WTC11 (cell line): Measurements from ENCODE around the gene VWC2. TPM values are rescaled to one million over a fixed set of nuclear protein-coding genes. Genes with fewer than 3 reads are reported as not detected.

Source experiments
- ATAC-seq: fragments of 200-7000 bp; cut with Tn5 transposase; 2 replicates; pipeline ENCODE4 v1.10.0; 2021; ENCODE audit warnings: mild to moderate bottlenecking, moderate library complexity
- CTCF ChIA-PET: fragments of 300-600 bp; sonication (Branson Sonifier 250); formaldehyde crosslinking; loops from one replicate; lab custom pipeline; 2021; ENCODE audit warnings: antibody characterized with exemption; lab: Charles Lee
- POLR2A ChIA-PET: fragments of 350-600 bp; sonication (Branson Sonifier 250); formaldehyde crosslinking; loops from one replicate; lab custom pipeline; 2021; ENCODE audit warnings: antibody characterized with exemption; lab: Charles Lee
- DNase-seq: peaks from one replicate; pipeline ENCODE4 v3.0.0; 2021; ENCODE audit warnings: low spot score
- H3K27ac Mint-ChIP-seq: 2 replicates; pipeline ENCODE4 v1.8.0; 2021; ENCODE audit warnings: mixed read lengths
- H3K27me3 Mint-ChIP-seq: 2 replicates; pipeline ENCODE4 v1.8.0; 2021; ENCODE audit warnings: low read depth, mild to moderate bottlenecking, moderate library complexity, mixed read lengths
- H3K36me3 Mint-ChIP-seq: 2 replicates; pipeline ENCODE4 v1.8.0; 2021; ENCODE audit warnings: mixed read lengths
- H3K4me1 Mint-ChIP-seq: 2 replicates; pipeline ENCODE4 v1.8.0; 2022; ENCODE audit warnings: mixed read lengths
- H3K4me3 Mint-ChIP-seq: 2 replicates; pipeline ENCODE4 v1.8.0; 2021; ENCODE audit warnings: mild to moderate bottlenecking, moderate library complexity, mixed read lengths
- H3K9me3 Mint-ChIP-seq: 2 replicates; pipeline ENCODE4 v1.8.0; 2021; ENCODE audit warnings: mixed read lengths
- ATF3 ChIP-seq: sonication (generic); formaldehyde crosslinking; conservative IDR thresholded peaks from 2 replicates; pipeline ENCODE4 v1.8.1; 2022; ENCODE audit warnings: mild to moderate bottlenecking, missing genetic modification reagents
- CREM ChIP-seq: sonication (generic); formaldehyde crosslinking; IDR thresholded peaks from 2 replicates; pipeline ENCODE4 v1.8.1; 2022; ENCODE audit warnings: mild to moderate bottlenecking, missing genetic modification reagents, moderate library complexity
- E2F1 ChIP-seq: sonication (generic); formaldehyde crosslinking; IDR thresholded peaks from 2 replicates; pipeline ENCODE4 v1.8.0; 2022; ENCODE audit warnings: mild to moderate bottlenecking, missing genetic modification reagents
- E2F5 ChIP-seq: sonication (generic); formaldehyde crosslinking; IDR thresholded peaks from 2 replicates; pipeline ENCODE4 v1.8.1; 2022; ENCODE audit warnings: mild to moderate bottlenecking, moderate library complexity, missing genetic modification reagents
- ETV6 ChIP-seq: sonication (generic); formaldehyde crosslinking; IDR thresholded peaks from 2 replicates; pipeline ENCODE4 v1.8.1; 2022; ENCODE audit warnings: mild to moderate bottlenecking, missing genetic modification reagents
- GABPB1 ChIP-seq: sonication (generic); formaldehyde crosslinking; IDR thresholded peaks from 2 replicates; pipeline ENCODE4 v1.8.1; 2023; ENCODE audit warnings: mild to moderate bottlenecking, missing genetic modification reagents
- GRHL2 ChIP-seq: fragments of 250-450 bp; sonication (Bioruptor Pico); IDR thresholded peaks from 2 replicates; pipeline ENCODE4 v1.8.0; 2022; ENCODE audit warnings: mild to moderate bottlenecking, moderate library complexity; ENCODE audit not compliant: insufficient replicate concordance, severe bottlenecking
- HMGA2 ChIP-seq: fragments of 250-450 bp; sonication (Bioruptor Pico); IDR thresholded peaks from 2 replicates; pipeline ENCODE4 v1.4.0; 2021; ENCODE audit warnings: mild to moderate bottlenecking, moderate library complexity
- JAZF1 ChIP-seq: fragments of 250-450 bp; sonication (Bioruptor Pico); IDR thresholded peaks from 2 replicates; pipeline ENCODE4 v1.9.0; 2021; ENCODE audit warnings: moderate library complexity, mild to moderate bottlenecking, inconsistent platforms
- MLX ChIP-seq: sonication (generic); formaldehyde crosslinking; IDR thresholded peaks from 2 replicates; pipeline ENCODE4 v1.8.1; 2023; ENCODE audit warnings: mild to moderate bottlenecking, missing genetic modification reagents, moderate library complexity
- MXD4 ChIP-seq: fragments of 250-450 bp; sonication (Bioruptor Pico); IDR thresholded peaks from 2 replicates; pipeline ENCODE4 v1.8.0; 2021; ENCODE audit warnings: mild to moderate bottlenecking, moderate library complexity, borderline replicate concordance
- NFATC4 ChIP-seq: fragments of 250-450 bp; sonication (Bioruptor Pico); IDR thresholded peaks from 2 replicates; pipeline ENCODE4 v1.9.0; 2021; ENCODE audit warnings: mild to moderate bottlenecking
- NFYB ChIP-seq: sonication (generic); formaldehyde crosslinking; conservative IDR thresholded peaks from 2 replicates; pipeline ENCODE4 v1.8.0; 2022; ENCODE audit warnings: low read depth, missing genetic modification reagents
- STAT6 ChIP-seq: sonication (generic); formaldehyde crosslinking; conservative IDR thresholded peaks from 2 replicates; pipeline ENCODE4 v1.8.1; 2023; ENCODE audit warnings: mild to moderate bottlenecking, low read depth, missing genetic modification reagents, moderate library complexity
- TP53 ChIP-seq: sonication (generic); formaldehyde crosslinking; IDR thresholded peaks from 2 replicates; pipeline ENCODE4 v1.8.1; 2023; ENCODE audit warnings: mild to moderate bottlenecking, missing genetic modification reagents
- ZNF219 ChIP-seq: sonication (generic); formaldehyde crosslinking; IDR thresholded peaks from 2 replicates; pipeline ENCODE4 v1.8.0; 2023; ENCODE audit warnings: missing genetic modification reagents, mild to moderate bottlenecking, borderline replicate concordance
- ZNF671 ChIP-seq: fragments of 250-450 bp; sonication (Bioruptor Pico); IDR thresholded peaks from 2 replicates; pipeline ENCODE4 v1.8.0; 2021; ENCODE audit warnings: mild to moderate bottlenecking
- total RNA-seq: library from RNA; stranded (reverse); gene quantifications from 3 replicates; pipeline ENCODE4 v1.2.3, GENCODE V29; 2021
- TF ChIP-seq, protein P1 (sequence below): sonication (generic); formaldehyde crosslinking; IDR thresholded peaks from 2 replicates; pipeline ENCODE4 v1.8.1; 2023; ENCODE audit warnings: mild to moderate bottlenecking, missing genetic modification reagents
- TF ChIP-seq, protein P2 (sequence below): sonication (generic); formaldehyde crosslinking; IDR thresholded peaks from 2 replicates; pipeline ENCODE4 v1.8.1; 2022; ENCODE audit warnings: low read depth, mild to moderate bottlenecking, moderate library complexity, missing genetic modification reagents, borderline replicate concordance
- TF ChIP-seq, protein P3 (sequence below): sonication (generic); formaldehyde crosslinking; IDR thresholded peaks from 2 replicates; pipeline ENCODE4 v1.8.1; 2023; ENCODE audit warnings: mild to moderate bottlenecking, missing genetic modification reagents, moderate library complexity
- TF ChIP-seq, protein P4 (sequence below): sonication (generic); formaldehyde crosslinking; IDR thresholded peaks from 2 replicates; pipeline ENCODE4 v1.8.1; 2022; ENCODE audit warnings: mild to moderate bottlenecking, missing genetic modification reagents, moderate library complexity, borderline replicate concordance
- TF ChIP-seq, protein P5 (sequence below): sonication (generic); formaldehyde crosslinking; IDR thresholded peaks from 2 replicates; pipeline ENCODE4 v1.8.1; 2022; ENCODE audit warnings: missing genetic modification reagents, borderline replicate concordance

Gene VWC2
- total RNA-seq, 1 experiment from 2014 or later, result 0.79 TPM

DNA sequence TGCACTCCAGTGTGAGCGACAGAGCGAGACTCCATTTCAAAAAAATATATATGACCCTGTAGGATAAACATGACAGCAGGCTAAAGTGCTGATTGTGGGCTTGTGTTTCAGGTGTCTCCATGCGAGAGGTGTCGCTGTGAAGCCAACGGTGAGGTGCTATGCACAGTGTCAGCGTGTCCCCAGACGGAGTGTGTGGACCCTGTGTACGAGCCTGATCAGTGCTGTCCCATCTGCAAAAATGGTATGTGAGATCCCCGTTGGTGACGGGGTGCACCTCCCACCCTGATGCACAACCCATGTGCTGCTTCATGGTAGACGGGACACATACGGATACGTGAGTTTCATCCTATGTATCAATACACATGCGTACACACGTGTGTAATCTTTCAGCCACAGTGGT is 29.2 kb downstream of the VWC2 start:
- ATAC-seq (no peak), DNase-seq (no peak)
- CTCF ChIA-PET, result no interaction called here
- TF ChIP-seq STAT6 (CRISPR knock-in tag), result no peak
- TF ChIP-seq NFYB, result no peak
- no peak for TF ChIP-seq HMGA2 (CRISPR knock-in tag)
- TF ChIP-seq, protein P1, sequence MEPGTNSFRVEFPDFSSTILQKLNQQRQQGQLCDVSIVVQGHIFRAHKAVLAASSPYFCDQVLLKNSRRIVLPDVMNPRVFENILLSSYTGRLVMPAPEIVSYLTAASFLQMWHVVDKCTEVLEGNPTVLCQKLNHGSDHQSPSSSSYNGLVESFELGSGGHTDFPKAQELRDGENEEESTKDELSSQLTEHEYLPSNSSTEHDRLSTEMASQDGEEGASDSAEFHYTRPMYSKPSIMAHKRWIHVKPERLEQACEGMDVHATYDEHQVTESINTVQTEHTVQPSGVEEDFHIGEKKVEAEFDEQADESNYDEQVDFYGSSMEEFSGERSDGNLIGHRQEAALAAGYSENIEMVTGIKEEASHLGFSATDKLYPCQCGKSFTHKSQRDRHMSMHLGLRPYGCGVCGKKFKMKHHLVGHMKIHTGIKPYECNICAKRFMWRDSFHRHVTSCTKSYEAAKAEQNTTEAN (CRISPR knock-in tag), result no peak
- TF ChIP-seq, protein P2, sequence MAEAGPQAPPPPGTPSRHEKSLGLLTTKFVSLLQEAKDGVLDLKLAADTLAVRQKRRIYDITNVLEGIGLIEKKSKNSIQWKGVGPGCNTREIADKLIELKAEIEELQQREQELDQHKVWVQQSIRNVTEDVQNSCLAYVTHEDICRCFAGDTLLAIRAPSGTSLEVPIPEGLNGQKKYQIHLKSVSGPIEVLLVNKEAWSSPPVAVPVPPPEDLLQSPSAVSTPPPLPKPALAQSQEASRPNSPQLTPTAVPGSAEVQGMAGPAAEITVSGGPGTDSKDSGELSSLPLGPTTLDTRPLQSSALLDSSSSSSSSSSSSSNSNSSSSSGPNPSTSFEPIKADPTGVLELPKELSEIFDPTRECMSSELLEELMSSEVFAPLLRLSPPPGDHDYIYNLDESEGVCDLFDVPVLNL (CRISPR knock-in tag), result no peak
- no peak for TF ChIP-seq E2F5 (CRISPR knock-in tag)
- TF ChIP-seq, protein P3, sequence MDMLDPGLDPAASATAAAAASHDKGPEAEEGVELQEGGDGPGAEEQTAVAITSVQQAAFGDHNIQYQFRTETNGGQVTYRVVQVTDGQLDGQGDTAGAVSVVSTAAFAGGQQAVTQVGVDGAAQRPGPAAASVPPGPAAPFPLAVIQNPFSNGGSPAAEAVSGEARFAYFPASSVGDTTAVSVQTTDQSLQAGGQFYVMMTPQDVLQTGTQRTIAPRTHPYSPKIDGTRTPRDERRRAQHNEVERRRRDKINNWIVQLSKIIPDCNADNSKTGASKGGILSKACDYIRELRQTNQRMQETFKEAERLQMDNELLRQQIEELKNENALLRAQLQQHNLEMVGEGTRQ (CRISPR knock-in tag), result no peak
- no peak for TF ChIP-seq JAZF1 (CRISPR knock-in tag)
- TF ChIP-seq, protein P4, sequence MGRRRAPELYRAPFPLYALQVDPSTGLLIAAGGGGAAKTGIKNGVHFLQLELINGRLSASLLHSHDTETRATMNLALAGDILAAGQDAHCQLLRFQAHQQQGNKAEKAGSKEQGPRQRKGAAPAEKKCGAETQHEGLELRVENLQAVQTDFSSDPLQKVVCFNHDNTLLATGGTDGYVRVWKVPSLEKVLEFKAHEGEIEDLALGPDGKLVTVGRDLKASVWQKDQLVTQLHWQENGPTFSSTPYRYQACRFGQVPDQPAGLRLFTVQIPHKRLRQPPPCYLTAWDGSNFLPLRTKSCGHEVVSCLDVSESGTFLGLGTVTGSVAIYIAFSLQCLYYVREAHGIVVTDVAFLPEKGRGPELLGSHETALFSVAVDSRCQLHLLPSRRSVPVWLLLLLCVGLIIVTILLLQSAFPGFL (CRISPR knock-in tag), result no peak
- no peak for TF ChIP-seq GABPB1 (CRISPR knock-in tag)
- TF ChIP-seq, protein P5, sequence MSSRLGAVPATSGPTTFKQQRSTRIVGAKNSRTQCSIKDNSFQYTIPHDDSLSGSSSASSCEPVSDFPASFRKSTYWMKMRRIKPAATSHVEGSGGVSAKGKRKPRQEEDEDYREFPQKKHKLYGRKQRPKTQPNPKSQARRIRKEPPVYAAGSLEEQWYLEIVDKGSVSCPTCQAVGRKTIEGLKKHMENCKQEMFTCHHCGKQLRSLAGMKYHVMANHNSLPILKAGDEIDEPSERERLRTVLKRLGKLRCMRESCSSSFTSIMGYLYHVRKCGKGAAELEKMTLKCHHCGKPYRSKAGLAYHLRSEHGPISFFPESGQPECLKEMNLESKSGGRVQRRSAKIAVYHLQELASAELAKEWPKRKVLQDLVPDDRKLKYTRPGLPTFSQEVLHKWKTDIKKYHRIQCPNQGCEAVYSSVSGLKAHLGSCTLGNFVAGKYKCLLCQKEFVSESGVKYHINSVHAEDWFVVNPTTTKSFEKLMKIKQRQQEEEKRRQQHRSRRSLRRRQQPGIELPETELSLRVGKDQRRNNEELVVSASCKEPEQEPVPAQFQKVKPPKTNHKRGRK, result no peak
- no peak for TF ChIP-seq ZNF219 (CRISPR knock-in tag)
- TF ChIP-seq ATF3 (CRISPR knock-in tag), result no peak
- Mint-ChIP-seq H3K4me3 (no peak overlapping the region), H3K27ac (no peak overlapping the region), H3K4me1 (no peaks in the 10 kb centered on the region), H3K27me3 (no peaks in the 10 kb centered on the region), H3K36me3 (peaks cover 10% of the 10 kb centered on the region; the same call in 1 of the 2 replicates), H3K9me3 (0 out of 2 replicates have a peak, but pooled peaks cover 4% of the 10 kb centered on the region)
- POLR2A ChIA-PET, result no interaction called here

GRCh38 chr7:49803812-49804211 is 30.4 kb downstream of the VWC2 start:
- POLR2A ChIA-PET, result no interaction called here
- H3K9me3 Mint-ChIP-seq, result 0 out of 2 replicates have a peak, but pooled peaks cover 2% of the 10 kb centered on the region
- CTCF ChIA-PET, result no interaction called here
- H3K4me3 Mint-ChIP-seq, result no peak overlapping the region
- H3K4me1 Mint-ChIP-seq, result no peaks in the 10 kb centered on the region
- DNase-seq (no peak), ATAC-seq (no peak)
- H3K27me3 Mint-ChIP-seq, result no peaks in the 10 kb centered on the region
- no peak overlapping the region for H3K27ac Mint-ChIP-seq
- peaks cover 10% of the 10 kb centered on the region; the same call in 1 of the 2 replicates for H3K36me3 Mint-ChIP-seq
- TF ChIP-seq ETV6 (CRISPR knock-in tag) (no peak), NFATC4 (no peak), MLX (no peak), MXD4 (CRISPR knock-in tag) (no peak), JAZF1 (CRISPR knock-in tag) (no peak), NFYB (no peak), E2F1 (CRISPR knock-in tag) (no peak), GRHL2 (CRISPR knock-in tag) (no peak), CREM (CRISPR knock-in tag) (no peak), ZNF671 (CRISPR knock-in tag) (no peak), TP53 (CRISPR knock-in tag) (no peak)
